ENCODE data around the gene SLC39A3.

DNA sequence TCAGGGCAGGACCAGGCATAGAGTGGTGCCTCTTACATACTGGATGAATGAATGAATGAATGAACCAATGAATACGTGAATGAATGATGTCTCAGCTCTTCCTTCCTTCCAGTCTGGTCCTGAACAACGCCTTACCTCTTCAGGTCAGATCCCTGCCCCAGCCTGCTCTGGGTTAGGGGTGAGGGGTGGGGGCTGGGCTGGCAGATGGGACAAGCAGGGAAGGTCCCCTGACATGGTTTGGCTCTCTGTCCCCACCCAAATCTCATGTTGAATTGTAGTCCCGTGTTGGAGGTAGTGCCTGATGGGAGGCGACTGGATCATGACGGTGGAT is 28.0 kb downstream of the SLC39A3 start:
- TF ChIP-seq POLR2AphosphoS5 (IDR thresholded peaks at IDR 0.05; ENCODE audit: borderline replicate concordance, low read depth, low read length) (no peak), FOXP2 (optimal IDR thresholded peaks at IDR 0.05; ENCODE audit: control extremely low read depth, extremely low read length, insufficient read depth) (no peak), EZH2 (IDR thresholded peaks at IDR 0.05) (no peak)

Measured in SK-N-MC (cell line).